GM19438 (cell line): ENCODE results near the gene MAVS.

Source experiments
- ATAC-seq: cut with Tn5 transposase; IDR thresholded peaks from one replicate; pipeline ENCODE4 v1.9.1; 2021; ENCODE audit warnings: low read depth; ENCODE audit not compliant: unreplicated experiment

The MAVS gene

DNA sequence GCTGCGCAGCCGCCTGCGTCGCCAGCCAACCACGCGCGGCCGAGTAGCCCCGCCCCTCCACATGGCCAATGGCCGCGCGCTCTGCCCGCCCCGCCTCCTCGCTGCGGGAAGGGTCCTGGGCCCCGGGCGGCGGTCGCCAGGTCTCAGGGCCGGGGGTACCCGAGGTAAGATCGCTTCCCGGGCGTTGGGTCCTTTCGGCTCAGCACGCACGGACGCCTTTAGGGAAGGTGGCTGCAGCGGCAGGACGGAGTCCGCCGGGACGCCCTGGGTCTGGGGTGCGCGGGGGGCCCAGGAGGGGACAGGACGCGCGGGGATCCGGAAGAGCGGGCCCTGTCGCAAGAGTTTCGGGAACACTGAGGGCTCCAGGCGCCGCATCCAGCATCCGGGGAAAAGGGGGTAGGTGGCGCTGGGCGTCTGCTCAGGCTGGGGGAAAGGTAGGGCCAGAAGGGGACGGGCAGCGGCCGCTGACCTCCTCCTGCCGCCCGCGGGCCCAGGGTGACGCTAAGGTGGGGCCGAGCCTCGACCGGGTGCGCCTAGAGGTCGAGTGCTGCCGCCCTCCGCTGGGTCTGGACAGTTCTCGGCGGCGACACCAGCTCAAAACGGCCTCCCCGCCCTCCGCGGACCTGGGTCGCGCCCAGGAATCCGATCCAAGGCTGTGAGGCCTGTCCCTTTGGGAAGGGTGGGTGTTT lies at the start of gene MAVS:
TSS of gene MAVS (plus strand) at position 95 of the 689 bp plus-strand sequence. CDS start 7,791 bp downstream, outside the sequence.
- ATAC-seq = peak; percentile 93

GRCh38 chr20:3797226-3797545 lies 49.4 kb upstream of the MAVS start:
- no peak for ATAC-seq

DNA sequence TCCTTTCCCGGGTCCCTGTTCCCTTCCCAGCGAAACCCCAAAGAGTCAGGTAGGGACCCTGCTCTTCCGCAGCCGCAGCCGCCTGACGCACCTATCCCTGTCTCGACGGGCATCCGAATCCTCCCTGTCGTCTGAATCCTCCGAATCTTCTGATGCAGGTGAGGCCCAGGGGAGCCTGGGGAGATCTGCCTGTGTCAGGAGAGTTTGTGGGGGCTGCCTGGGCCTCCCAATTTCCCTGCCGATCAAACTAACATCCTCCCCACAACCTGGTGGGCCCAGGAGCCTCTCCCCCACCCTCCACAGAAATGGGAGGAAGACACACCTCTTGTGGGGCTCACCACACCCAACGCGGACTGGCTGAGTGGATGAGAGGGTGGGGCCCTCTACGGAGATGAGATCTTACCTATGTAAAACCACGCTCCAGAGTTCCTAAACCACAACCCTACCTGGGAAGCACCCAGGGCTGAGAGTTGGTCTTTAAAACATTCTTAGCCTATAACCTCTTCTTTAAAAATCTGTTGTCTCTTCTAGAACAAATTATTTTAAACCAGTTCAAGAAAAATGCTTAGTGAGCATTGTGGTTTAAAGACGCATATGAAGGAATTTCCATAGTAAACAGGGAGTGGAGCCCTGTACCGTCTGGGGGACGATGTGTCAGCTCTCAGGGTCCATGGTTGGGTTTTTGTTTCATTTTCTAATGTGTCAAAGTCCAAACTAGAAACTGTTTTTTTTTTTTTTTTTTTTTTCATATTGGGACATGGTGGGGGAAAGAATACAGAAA lies 48.9 kb upstream of the MAVS start:
- no peak for ATAC-seq

DNA sequence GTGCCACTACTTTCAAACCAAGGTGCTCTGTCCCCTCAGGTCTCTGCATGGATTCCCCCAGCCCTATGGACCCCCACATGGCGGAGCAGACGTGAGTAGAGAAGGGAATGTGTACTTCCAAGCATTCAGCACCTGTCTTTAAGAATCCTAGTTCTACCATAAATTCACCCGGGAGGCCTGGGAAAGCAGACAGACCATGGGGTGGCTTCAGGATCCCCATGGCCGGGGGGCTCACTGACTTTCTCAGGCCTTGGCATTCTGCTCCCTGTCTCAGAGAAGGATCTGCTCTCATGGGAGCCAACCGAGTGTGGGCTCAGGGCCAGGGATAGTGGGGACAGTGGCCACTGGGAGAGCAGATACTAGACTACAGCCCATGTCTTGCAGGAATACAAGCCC lies 48.3 kb upstream of the MAVS start:
- no peak for ATAC-seq

GRCh38 chr20:3798908-3799248 lies 47.8 kb upstream of the MAVS start:
- no peak for ATAC-seq

DNA sequence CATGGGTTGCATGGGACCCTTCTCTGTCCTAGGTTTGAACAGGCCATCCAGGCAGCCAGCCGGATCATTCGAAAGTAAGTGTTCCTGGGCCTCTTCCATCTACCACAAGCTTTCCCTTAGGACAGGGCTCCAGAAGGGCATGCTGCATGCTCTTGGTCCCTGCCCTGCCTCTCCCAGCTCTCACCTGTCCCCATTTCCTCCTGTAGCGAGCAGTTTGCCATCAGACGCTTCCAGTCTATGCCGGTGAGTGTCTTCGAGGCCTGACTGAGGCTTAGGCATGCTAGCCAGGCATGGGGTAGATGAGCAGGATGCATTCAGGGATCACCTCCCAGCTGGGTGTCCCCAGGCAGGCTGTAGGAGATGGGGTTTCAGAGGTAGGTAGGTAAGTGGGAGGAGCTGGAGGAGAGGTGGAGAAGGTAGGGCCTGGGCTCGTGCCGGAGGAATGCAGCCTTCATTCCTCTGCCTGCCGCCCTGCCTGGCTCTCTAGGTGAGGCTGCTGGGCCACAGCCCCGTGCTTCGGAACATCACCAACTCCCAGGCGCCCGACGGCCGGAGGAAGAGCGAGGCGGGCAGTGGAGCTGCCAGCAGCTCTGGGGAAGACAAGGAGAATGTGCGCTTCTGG lies 46.3 kb upstream of the MAVS start:
- no peak for ATAC-seq

DNA sequence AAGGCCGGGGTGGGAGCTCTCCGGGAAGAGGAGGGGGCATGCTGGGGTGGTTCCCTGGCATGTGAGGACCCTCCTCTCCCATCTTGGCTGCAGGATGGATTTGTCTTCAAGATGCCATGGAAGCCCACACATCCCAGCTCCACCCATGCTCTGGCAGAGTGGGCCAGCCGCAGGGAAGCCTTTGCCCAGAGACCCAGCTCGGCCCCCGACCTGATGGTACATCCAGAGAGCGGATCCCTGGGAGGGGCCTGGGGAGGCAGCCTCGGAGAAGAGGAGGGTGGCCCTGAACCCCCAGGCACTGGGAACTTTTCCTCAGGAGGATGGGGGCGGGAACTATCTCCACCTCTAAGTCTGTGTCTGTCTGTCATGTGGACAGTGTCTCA lies 45.8 kb upstream of the MAVS start:
- no peak for ATAC-seq

GRCh38 chr20:3801299-3801698 lies 45.3 kb upstream of the MAVS start:
- ATAC-seq = no peak

GRCh38 chr20:3801846-3802245 lies 44.8 kb upstream of the MAVS start:
- no peak for ATAC-seq

DNA sequence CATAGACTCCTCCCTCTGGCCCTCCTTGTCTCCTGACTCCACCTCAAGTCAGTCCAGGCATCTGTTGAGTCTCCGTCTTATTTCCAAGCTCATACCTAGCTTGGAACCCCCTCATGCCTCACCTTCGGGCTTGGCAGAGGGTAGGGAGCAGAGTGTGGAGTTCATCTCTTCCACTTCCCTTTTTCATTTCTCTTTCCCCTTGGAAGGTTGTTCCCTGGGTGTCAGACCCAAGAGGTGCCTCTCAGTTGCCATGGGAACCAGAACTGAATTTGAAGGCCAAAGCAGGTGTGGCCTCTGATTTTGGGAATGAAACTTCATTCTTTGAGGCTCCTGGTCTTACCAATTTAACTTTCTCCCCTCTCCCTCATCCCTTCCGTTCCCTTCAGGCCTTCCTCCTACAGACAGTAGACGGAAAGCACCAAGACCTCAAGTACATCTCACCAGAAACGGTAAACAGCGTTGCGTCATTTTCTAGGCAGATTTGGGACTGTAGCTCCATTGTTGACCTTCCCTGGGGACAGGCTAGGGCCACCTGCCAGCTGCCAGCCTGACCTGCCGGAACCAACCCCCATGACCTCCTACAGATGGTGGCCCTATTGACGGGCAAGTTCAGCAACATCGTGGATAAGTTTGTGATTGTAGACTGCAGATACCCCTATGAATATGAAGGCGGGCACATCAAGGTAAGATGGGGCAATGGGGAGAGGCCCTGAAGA lies 44.0 kb upstream of the MAVS start:
- no peak for ATAC-seq

- no peak for ATAC-seq
Observed at GRCh38 chr20:3803289-3803688, 43.3 kb upstream of the MAVS start.

- ATAC-seq = no peak
Observed at GRCh38 chr20:3803854-3804253, 42.8 kb upstream of the MAVS start.

DNA sequence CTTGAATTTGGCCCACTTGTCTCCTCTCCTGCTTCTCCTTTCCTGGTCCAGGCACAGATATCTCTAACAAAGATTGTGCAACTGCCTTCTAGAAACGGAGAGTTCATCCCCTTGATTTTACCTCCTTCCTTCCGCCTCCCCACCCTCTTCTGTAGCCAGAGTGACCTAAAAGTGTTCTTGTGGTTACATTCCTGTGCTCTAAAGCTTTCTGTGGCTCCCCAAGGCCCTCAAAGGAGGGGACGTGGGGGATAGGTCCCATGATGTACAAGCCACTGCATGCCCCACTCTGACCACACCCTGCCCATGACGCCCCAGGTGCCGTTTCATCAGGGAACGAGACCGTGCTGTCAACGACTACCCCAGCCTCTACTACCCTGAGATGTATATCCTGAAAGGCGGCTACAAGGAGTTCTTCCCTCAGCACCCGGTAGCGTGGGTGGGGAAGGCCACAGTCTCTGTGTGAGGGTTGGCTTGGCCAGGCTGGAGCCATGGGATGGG lies 42.3 kb upstream of the MAVS start:
- ATAC-seq = no peak

- ATAC-seq = no peak
Observed at GRCh38 chr20:3804781-3805180, 41.9 kb upstream of the MAVS start.

GRCh38 chr20:3808544-3808943 lies 38.1 kb upstream of the MAVS start:
- no peak for ATAC-seq

DNA sequence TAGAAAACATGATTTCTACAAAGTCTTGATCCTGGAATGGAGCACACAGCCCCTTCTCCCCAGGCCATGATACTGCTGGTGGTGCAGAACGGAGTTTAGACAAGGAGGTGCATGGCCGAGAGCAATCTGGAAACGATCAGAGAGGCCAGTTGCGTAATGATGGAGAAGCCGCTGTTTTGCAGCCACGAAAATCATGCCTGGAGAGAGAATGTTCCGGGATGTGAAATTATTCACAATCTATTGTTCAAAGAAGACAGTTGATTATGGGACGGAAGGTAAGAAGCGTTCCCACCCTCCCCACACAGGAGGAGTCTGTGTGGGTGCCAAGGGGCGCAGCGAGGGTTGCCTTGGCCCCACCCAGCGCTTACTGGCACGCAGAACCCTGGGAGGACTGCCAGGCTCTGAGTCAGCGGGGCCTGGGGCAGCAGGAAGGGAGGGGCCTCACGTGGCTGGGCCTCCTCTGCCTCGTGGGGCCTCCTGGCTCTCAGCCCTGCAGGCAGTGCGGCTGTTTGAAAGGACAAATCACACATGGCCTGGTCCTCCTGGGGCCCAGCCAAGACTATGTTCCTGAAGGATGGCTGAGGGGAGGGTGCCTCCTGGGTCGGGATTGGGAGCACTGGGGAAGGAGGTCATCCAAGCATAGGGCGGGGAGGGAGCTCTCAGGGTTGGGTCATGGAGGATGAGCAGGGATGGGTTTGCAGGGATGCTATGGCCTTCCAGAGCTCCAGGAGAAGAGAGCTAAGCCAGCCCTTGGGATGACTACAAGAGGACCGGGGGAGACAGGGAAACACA lies 35.0 kb upstream of the MAVS start:
- ATAC-seq = no peak

- no peak for ATAC-seq
Observed at GRCh38 chr20:3812259-3812681, 34.4 kb upstream of the MAVS start.

DNA sequence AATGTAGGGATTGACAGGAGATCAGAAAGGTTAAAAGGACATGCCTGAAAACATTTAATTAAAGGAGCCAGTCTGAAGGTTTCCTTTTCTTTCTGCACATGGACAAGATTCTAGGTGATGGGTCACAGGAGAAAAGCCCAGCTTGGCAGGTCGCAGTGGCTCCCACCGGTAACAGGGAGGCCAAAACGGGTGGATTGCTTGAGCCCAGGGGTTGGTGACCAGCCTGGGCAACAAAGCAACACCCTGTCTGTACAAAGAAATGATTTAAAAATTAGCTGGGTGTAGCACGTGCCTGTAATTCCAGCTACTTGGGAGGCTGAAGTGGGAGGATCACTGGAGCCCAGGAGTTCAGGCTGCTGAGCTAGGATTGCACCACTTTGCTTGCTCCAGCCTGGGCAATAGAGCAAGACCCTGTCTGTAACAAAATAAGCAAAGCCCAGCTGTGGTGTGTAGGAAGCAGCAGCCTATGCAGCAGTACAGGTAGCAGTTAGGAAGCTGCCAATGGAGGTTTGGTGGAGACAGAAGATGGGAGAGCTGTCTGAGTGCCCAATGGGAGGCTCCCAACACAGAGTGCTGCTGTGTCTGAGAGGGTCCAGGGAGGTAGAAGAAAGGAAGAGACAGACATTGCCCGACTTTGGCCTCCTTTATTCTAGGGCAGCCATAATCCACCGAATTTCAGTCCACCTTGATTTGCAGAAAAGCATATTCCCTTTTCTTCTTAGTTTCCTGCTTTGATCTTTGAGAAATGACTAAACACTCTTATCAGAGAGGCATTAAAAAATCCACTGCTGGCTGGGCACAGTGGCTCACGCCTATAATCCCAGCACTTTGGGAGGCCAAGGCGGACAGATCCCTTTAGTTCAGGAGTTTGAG lies 33.4 kb upstream of the MAVS start:
- ATAC-seq = no peak

GRCh38 chr20:3813848-3814581 lies 32.6 kb upstream of the MAVS start:
- no peak for ATAC-seq
